Hypothalamus (tissue), 51 donors: ENCODE data around the gene OR51S1.
"Not testable (repeated sequence)": the region's sequence is repeated elsewhere in the genome, so short reads cannot be mapped to it uniquely, and the experiment has no call there.

Source experiments
- DNase-seq, 51 donors: peaks; one replicate each; lab custom pipeline; 2025; lab: John Stamatoyannopoulos, UW

Gene OR51S1

DNA sequence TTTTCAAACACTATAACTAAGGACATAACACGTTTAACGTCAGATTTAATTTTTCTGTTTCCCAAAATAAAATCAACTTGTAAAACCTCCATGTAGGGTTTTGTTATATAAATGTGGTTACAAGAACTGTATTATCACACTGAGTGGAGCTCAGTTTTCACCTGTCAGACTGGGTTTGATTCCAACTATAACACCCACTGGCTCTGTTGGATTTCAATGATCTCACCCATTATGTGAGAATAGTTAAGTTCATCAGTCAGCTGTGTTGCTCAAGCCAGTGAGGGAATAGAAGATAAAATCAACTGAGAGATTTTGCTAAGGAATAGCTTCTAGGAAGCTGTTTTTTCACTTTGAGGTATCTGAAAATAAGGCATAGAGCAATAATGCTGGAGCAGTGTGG, 39.8 kb downstream of the OR51S1 start:
- DNase-seq = peak in 1 of 51 donors; percentile 3

DNA sequence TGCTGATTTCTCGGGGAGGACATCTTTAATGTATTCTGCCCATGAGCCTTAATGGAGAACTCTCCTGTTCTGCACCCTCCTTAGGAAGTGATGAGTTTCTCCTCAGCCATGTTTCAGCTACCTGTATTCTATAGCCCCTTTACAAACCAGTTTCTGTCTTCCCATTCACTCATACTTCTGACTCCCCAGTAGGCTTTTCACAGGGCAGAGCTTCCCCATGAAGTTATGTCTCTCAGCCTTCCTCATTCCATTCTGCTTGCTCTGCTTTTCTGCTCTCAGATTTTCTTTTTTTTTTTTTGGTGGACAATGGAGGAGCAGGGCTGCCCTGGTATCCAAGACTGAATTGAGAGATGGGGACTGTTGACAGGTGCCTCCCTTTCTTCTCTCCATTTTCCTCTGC, 40.5 kb downstream of the OR51S1 start:
- DNase-seq = no peak

DNA sequence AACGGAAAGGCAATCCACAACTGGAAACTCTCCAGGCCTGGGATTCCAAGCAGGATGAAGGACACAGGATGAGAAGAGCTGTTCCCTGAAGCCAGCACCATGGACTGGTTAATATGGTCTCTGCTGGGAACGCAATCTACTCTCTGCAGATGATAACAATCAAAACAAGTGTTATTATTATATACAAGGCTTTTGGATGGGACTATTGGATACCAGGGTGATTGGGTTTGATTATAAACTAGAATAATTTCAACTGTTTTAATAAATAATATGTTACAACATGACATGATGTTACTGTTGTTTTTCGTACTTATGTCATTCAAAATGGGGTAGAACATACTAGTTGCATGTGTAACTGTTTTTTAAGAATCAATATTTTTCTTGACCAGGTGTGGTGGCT, 44.7 kb downstream of the OR51S1 start, which contains the start of gene OR52R1:
TSS of gene OR52R1 (minus strand) at position 101 of the 400 bp plus-strand sequence. CDS start at position 101, 0 bp downstream.
- DNase-seq = no peak

DNA sequence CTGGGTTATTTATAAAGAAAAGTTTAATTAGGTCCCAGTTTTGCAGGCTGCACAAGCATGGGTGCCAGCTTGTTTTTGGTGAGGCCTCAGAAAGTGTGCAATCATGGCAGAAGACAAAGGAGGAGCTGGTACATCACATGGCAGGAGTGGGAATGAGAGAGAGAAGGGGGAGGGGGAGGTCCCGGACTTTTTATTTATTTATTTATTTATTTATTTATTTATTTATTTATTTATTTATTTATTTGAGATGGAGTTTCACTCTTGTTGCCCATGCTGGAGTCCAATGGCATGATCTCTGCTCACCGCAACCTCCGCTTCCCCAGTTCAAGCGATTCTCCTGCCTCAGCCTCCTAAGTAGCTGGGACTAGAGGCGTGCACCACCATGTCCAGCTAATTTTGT, 47.7 kb downstream of the OR51S1 start:
- not testable (repeated sequence) for DNase-seq

DNA sequence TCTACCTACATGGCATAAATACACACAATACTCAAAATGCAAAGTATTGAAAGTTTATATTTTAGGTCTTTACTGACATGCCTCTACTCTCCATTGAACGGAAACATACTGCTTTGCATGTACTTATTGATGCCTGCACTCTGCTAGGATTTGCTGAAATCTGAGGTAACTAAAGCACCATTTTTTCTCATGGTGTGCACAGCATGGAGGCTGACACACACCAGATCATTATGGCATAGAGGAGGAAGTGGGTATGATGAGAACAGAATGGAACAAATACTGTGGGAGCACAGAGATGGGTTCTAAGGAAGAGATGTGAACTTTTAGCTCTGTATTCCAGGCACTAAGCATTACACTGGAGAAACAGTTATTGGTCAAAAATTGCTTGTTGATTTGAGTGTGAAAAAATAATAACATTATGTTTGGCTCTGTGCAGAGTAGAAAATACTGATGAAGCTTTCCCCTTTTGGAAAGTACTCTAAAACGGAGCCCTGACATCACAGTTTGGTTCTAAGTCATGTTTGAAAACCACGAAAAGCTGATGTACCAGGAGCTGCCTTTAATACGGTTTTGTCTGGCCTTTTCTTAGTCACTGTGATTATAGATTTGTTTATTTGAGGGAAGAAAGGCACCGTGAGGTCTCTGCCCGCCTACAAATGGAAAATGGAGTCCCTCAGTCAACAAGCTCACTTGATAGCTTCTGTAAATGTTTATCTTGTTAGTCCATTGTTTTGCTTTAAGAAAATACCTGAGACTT, 50.4 kb downstream of the OR51S1 start:
- DNase-seq = no peak
